SK-N-MC (cell line): ENCODE measurements around the gene MRPL54.

ENCODE experiments used
- EZH2 ChIP-seq: fragments of 200-600 bp; sonication (generic); IDR thresholded peaks from one replicate; pipeline ENCODE4 v1.6.1; 2017; ENCODE audit warnings: antibody characterized with exemption
- FOXP2 ChIP-seq: optimal IDR thresholded peaks from 2 replicates; pipeline ENCODE3; 2011; ENCODE audit warnings: mild to moderate bottlenecking, moderate library complexity; ENCODE audit not compliant: insufficient read depth; ENCODE audit errors: extremely low read length, control extremely low read depth
- POLR2AphosphoS5 ChIP-seq: IDR thresholded peaks from 2 replicates; pipeline ENCODE4 v1.6.1; 2012; ENCODE audit warnings: mild to moderate bottlenecking, low read depth, low read length, borderline replicate concordance

GRCh38 chr19:3719868-3720267 is 42.6 kb upstream of the MRPL54 start:
- TF ChIP-seq EZH2 (no peak), POLR2AphosphoS5 (no peak), FOXP2 (no peak)
